HCT116 (cell line): Measurements from ENCODE around the gene SCARF1. TPM values are rescaled to one million over a fixed set of nuclear protein-coding genes. Genes with fewer than 3 reads are reported as not detected.

Experiments
- ATAC-seq: fragments of 200-7000 bp; cut with Tn5 transposase; 2 replicates; pipeline ENCODE4 v1.9.1; 2020; ENCODE audit warnings: mild to moderate bottlenecking, moderate library complexity
- BruUV-seq: library from RNA; stranded (reverse); fragments of 400-500 nt; replicated peaks from 2 replicates; lab custom pipeline; 2021; lab: Mats Ljungman, UMichigan
- CTCF ChIA-PET: fragments of 300-600 bp; sonication (Branson Sonifier 250); formaldehyde crosslinking; loops from one replicate; lab custom pipeline; 2021; ENCODE audit warnings: antibody characterized with exemption; lab: Charles Lee
- POLR2A ChIA-PET: fragments of 300-600, 350-600 bp; sonication (Branson Sonifier 250); formaldehyde crosslinking; loops from one replicate; lab custom pipeline; 2021; ENCODE audit warnings: antibody characterized with exemption; lab: Charles Lee
- RAD21 ChIA-PET, 2 experiments: fragments of 300-600 bp; sonication (Branson Sonifier 250); formaldehyde crosslinking; loops; one replicate each; lab custom pipeline; 2023; ENCODE audit warnings: low total read pairs in 2 of 2; ENCODE audit not compliant: uncharacterized antibody in 2 of 2, unreplicated experiment in 2 of 2, low non-redundant PET in 1 of 2; lab: Charles Lee
- DNase-seq: peaks from one replicate; pipeline ENCODE4 v3.0.0-alpha.2; 2010; ENCODE audit warnings: low read depth, low spot score
- H2AFZ ChIP-seq: fragments of 200-600 bp; shearing (Covaris generic), sonication (generic); 2 replicates; pipeline ENCODE4 v1.6.1; 2017; ENCODE audit warnings: low read depth, mixed run types, mixed read lengths, antibody characterized with exemption, low read length; ENCODE audit not compliant: poor library complexity, severe bottlenecking
- H3K27ac ChIP-seq: 2 replicates; pipeline ENCODE4 v1.5.1; 2012; ENCODE audit warnings: low read depth, low read length
- H3K27me3 ChIP-seq: fragments of 200-600 bp; sonication (generic); 2 replicates; pipeline ENCODE4 v1.6.1; 2016; ENCODE audit warnings: mixed run types, low read length, mixed read lengths; ENCODE audit not compliant: insufficient read depth
- H3K36me3 ChIP-seq, 2 experiments: fragments of 200-500 bp in 1 of 2; fragments of 200-600 bp in 1 of 2; sonication (Bioruptor generic) in 1 of 2; sonication (generic) in 1 of 2; 2 replicates each; pipeline versions ENCODE4 v1.5.1 to v1.6.1; 2014 to 2016; ENCODE audit warnings: low read length in 2 of 2, inconsistent platforms in 1 of 2, mixed read lengths in 1 of 2, mixed run types in 1 of 2; ENCODE audit not compliant: insufficient read depth in 2 of 2, control insufficient read depth in 1 of 2
- H3K4me1 ChIP-seq, 2 experiments: fragments of 200-600 bp in 1 of 2; sonication (generic) in 1 of 2; 2 replicates each; pipeline versions ENCODE4 v1.5.1 to v1.6.1; 2012 to 2017; ENCODE audit warnings: low read length in 2 of 2, inconsistent platforms in 1 of 2, mild to moderate bottlenecking in 1 of 2, mixed read lengths in 1 of 2, mixed run types in 1 of 2, moderate library complexity in 1 of 2; ENCODE audit not compliant: insufficient read depth in 2 of 2, control insufficient read depth in 1 of 2
- H3K4me2 ChIP-seq: fragments of 200-600 bp; sonication (generic); 2 replicates; pipeline ENCODE4 v1.6.1; 2017; ENCODE audit warnings: mixed run types, low read length, mixed read lengths
- H3K4me3 ChIP-seq, 2 experiments: fragments of 200-600 bp in 1 of 2; sonication (generic) in 1 of 2; replicated peaks in 1 of 2; 2 replicates each; pipeline ENCODE4 v1.5.1; 2011 to 2016; ENCODE audit warnings: low read length in 2 of 2, control low read depth in 1 of 2, low read depth in 1 of 2, mild to moderate bottlenecking in 1 of 2, mixed read lengths in 1 of 2, mixed run types in 1 of 2
- H3K79me2 ChIP-seq: fragments of 200-600 bp; sonication (generic); 2 replicates; pipeline ENCODE4 v1.6.1; 2017; ENCODE audit warnings: mild to moderate bottlenecking, mixed run types, low read length, moderate library complexity, mixed read lengths; ENCODE audit not compliant: insufficient read depth
- H3K9ac ChIP-seq: fragments of 200-600 bp; sonication (generic); 2 replicates; pipeline ENCODE4 v1.6.1; 2016; ENCODE audit warnings: low read length, mixed read lengths
- H3K9me2 ChIP-seq: fragments of 200-600 bp; sonication (generic), shearing (Covaris generic); 2 replicates; pipeline ENCODE4 v1.6.1; 2017; ENCODE audit warnings: mixed run types, mild to moderate bottlenecking, moderate library complexity; ENCODE audit not compliant: insufficient read depth
- H3K9me3 ChIP-seq, 2 experiments: fragments of 200-500 bp in 1 of 2; fragments of 200-600 bp in 1 of 2; sonication (Bioruptor generic) in 1 of 2; sonication (generic) in 1 of 2; 2 replicates each; pipeline ENCODE4 v1.6.1; 2014 to 2017; ENCODE audit warnings: low read length in 2 of 2, mixed read lengths in 2 of 2, inconsistent platforms in 1 of 2, low read depth in 1 of 2, mild to moderate bottlenecking in 1 of 2, mixed run types in 1 of 2, moderate library complexity in 1 of 2; ENCODE audit not compliant: control insufficient read depth in 1 of 2, insufficient read depth in 1 of 2
- H4K20me1 ChIP-seq: fragments of 200-600 bp; sonication (generic), shearing (Covaris generic); 2 replicates; pipeline ENCODE4 v1.6.1; 2017; ENCODE audit warnings: mixed run types, mild to moderate bottlenecking, moderate library complexity; ENCODE audit not compliant: insufficient read depth
- EZH2 ChIP-seq: fragments of 200-600 bp; sonication (generic); IDR thresholded peaks from 2 replicates; pipeline ENCODE4 v1.6.1; 2017; ENCODE audit warnings: antibody characterized with exemption, mixed run types
- EZH2phosphoT487 ChIP-seq: fragments of 200-600 bp; IDR thresholded peaks from 2 replicates; pipeline ENCODE4 v1.6.1; 2018; ENCODE audit warnings: antibody characterized with exemption, borderline replicate concordance
- POLR2AphosphoS5 ChIP-seq: IDR thresholded peaks from 2 replicates; pipeline ENCODE4 v1.6.1; 2011; ENCODE audit warnings: mild to moderate bottlenecking, low read depth, low read length, moderate library complexity
- YY1 ChIP-seq: IDR thresholded peaks from 2 replicates; pipeline ENCODE4 v1.6.1; 2011; ENCODE audit warnings: low read length, low read depth, moderate library complexity, mild to moderate bottlenecking; ENCODE audit not compliant: insufficient replicate concordance; ENCODE audit errors: extremely low read depth
- intact Hi-C: fragments of 100-400 bp; cut with micrococcal nuclease; formaldehyde crosslinking; loops from 2 replicates; pipeline ENCODE4 v1.10.0; 2022
- total RNA-seq: library from RNA; stranded (reverse); gene quantifications from one replicate; pipeline ENCODE4 v1.2.1, GENCODE V29; 2021; ENCODE audit not compliant: unreplicated experiment

Gene SCARF1
- total RNA-seq, 1 experiment from 2014 or later = 2.2 TPM

DNA sequence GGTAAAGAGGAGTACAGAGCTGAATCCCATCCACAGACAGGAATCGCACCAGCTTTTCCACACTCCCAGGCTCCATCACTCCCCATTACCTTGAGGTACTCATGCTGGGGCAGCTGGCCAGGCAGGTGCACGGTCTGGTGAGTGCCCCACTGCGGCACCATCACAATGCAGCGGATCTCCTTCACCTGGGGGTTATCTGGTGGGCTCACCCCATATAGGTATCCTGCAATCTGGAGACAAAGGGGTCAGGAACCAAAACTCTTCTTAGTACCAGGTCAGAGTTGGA, 6.0 kb upstream of the SCARF1 start:
- ATAC-seq (no peak), DNase-seq (no peak)
- RAD21 ChIA-PET = interaction anchor here in 1 of 2 experiments (0.6 kb wide), 1 partner anchor 104 kb away, joined by 3 read pairs; no protein-coding TSS in a partner anchor
- CTCF ChIA-PET = interaction anchor here (1.1 kb wide), 1 partner anchor 18 kb away, joined by 3 read pairs; no protein-coding TSS in a partner anchor
- H2AFZ ChIP-seq = no peak overlapping the region
- H3K9me3 ChIP-seq = no peaks in the 10 kb centered on the region
- H3K4me1 ChIP-seq = peaks cover 16 to 40% of the 10 kb centered on the region in 2 experiments
- H3K27me3 ChIP-seq = no peaks in the 10 kb centered on the region
- H3K79me2 ChIP-seq = no peaks in the 10 kb centered on the region
- H3K27ac ChIP-seq = peak overlapping the region; percentile 43; the same call in 1 of the 2 replicates
- POLR2A ChIA-PET = no interaction called here
- no peaks in the 10 kb centered on the region for H3K9me2 ChIP-seq
- no peak overlapping the region for H3K4me3 ChIP-seq
- TF ChIP-seq POLR2AphosphoS5 (no peak), EZH2 (no peak), EZH2phosphoT487 (no peak)
- H3K36me3 ChIP-seq = peaks cover 40 to 55% of the 10 kb centered on the region in 2 experiments
- no peaks in the 10 kb centered on the region for H4K20me1 ChIP-seq
- intact Hi-C loops = no loop called here
- no peak overlapping the region for H3K9ac ChIP-seq
- BruUV-seq = no TSS peak
- no peak overlapping the region for H3K4me2 ChIP-seq

DNA sequence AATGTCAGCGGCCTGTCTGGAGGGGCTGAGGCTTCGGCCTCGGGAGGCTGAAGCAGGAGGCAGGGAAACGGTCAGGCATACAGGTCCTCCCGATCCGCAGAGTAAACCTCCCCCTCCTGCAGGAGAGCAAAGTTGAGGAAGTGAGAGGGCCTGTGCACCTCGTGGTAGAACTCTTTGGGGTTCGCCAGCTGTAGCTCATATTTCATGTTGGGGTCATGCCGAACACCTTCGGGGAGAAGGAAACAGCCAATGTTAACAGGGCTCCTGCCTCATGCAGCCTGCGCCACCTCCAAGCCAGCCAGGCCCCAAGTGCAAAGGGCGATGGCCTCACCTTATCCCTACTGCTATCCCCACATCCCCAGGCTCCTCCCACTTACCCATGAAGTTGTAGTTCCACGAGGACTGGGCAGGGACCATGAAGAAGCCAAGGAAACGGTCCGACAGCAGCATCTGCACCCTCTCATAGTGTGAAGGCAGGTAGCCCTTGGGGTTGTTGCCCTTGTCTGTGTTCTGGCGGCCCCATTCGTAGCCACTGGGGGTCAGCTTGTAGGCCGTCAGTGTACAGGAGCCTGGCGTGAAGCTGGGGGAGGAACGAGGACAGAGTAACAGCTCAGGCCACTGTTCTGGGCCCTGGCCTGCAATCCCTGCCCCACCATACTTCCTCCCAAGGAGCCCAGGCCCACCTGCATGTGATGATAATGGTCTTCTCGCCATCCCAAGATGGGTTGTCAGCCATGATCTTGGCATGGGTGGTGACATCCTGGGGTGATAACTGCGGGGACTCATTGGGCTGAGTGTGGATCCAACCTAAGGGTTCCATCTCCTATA, 5.4 kb upstream of the SCARF1 start:
- no peak for ATAC-seq
- RAD21 ChIA-PET = no interaction called here
- TSS peak; percentile 62 for BruUV-seq
- H3K9me3 ChIP-seq = no peaks in the 10 kb centered on the region
- TF ChIP-seq YY1 = no peak
- TF ChIP-seq, all 23 proteins: peak for 0
- Histone ChIP-seq H4K20me1 (no peaks in the 10 kb centered on the region), H3K27me3 (no peaks in the 10 kb centered on the region), H3K27ac (peak overlapping the region; percentile 43), H3K9me2 (no peaks in the 10 kb centered on the region), H3K4me3 (no peak overlapping the region), H3K4me1 (peaks cover 16 to 40% of the 10 kb centered on the region in 2 experiments), H3K9ac (no peak overlapping the region), H3K36me3 (peaks cover 35 to 49% of the 10 kb centered on the region in 2 experiments), H3K79me2 (no peaks in the 10 kb centered on the region), H2AFZ (no peak overlapping the region), H3K4me2 (no peak overlapping the region)
- no peak for DNase-seq
- POLR2A ChIA-PET = interaction anchor here (0.8 to 3.0 kb wide), 2 partner anchors 8 to 66 kb away, joined by 3 to 14 read pairs; no protein-coding TSS in a partner anchor
- intact Hi-C loops = no loop called here
- CTCF ChIA-PET = interaction anchor here (1.1 to 4.2 kb wide), 4 partner anchors 18 to 78 kb away, joined by 3 to 70 read pairs (median 18); partner anchors contain the start of gene SLC43A2
